Left lung (tissue), 10 donors: ENCODE results near the gene SSRP1. TPM values are rescaled to one million over a fixed set of nuclear protein-coding genes. Genes with fewer than 3 reads are reported as not detected.

Experiments used
- ATAC-seq: fragments of 200-7000 bp; cut with Tn5 transposase; one replicate; pipeline ENCODE4 v1.9.1; 2020; ENCODE audit warnings: moderate library complexity
- DNase-seq, 4 donors: peaks; one replicate each; pipeline ENCODE4 v3.0.0-alpha.2; 2013 to 2020
- H3K27ac ChIP-seq, 2 donors: fragments of 200-600 bp; sonication (generic) in 1 of 2; one replicate each; pipeline versions ENCODE4 v1.5.0 to v1.8.0; 2020 to 2021
- H3K27me3 ChIP-seq, 2 donors: fragments of 200-600 bp; sonication (generic) in 1 of 2; one replicate each; pipeline versions ENCODE4 v1.5.0 to v1.8.0; 2020 to 2021
- H3K36me3 ChIP-seq, 2 donors: fragments of 200-600 bp; sonication (generic) in 1 of 2; one replicate each; pipeline versions ENCODE4 v1.5.0 to v1.8.0; 2020 to 2021
- H3K4me1 ChIP-seq, 2 donors: fragments of 200-600 bp; one replicate each; pipeline ENCODE4 v1.8.0; 2021
- H3K4me3 ChIP-seq, 2 donors: fragments of 200-600 bp; sonication (generic) in 1 of 2; one replicate each; pipeline versions ENCODE4 v1.5.0 to v1.8.0; 2020 to 2021; ENCODE audit warnings: mild to moderate bottlenecking in 1 of 2
- H3K9me3 ChIP-seq, 2 donors: fragments of 200-600 bp; sonication (generic) in 1 of 2; one replicate each; pipeline versions ENCODE4 v1.5.0 to v1.8.0; 2020 to 2021
- intact Hi-C, 2 donors: fragments of 100-400 bp; cut with DNase I; formaldehyde crosslinking; loops; one replicate each; pipeline versions ENCODE4 v1.11.2 to v1.14.2; 2022
- polyA plus RNA-seq, 6 donors: library from polyadenylated mRNA; unstranded; fragments of 120-200 nt; gene quantifications; one replicate each; pipeline ENCODE4 v1.2.1, GENCODE V29; 2013; ENCODE audit not compliant: insufficient read length in 6 of 6
- total RNA-seq, 2 donors: library from RNA; stranded (reverse); fragmentation: NEBNext Ultra II Directional; extraction: Animal tissue kit (Norgen Biotek cat#: 25700); gene quantifications; one replicate each; pipeline ENCODE4 v1.2.1, GENCODE V29; 2021
- TF ChIP-seq, protein P1 (sequence below), 2 donors: fragments of 200-600 bp; sonication (generic) in 1 of 2; IDR thresholded peaks; one replicate each; pipeline versions ENCODE4 v1.5.0 to v1.8.0; 2021; ENCODE audit warnings: antibody characterized with exemption in 2 of 2
- donor health status: DM: no; HTN: yes; CAD: no.
- donor health status: DM: no; HTN: no; CAD: no.

SSRP1 gene
- total and polyA plus RNA-seq, 8 donors = 57.3 to 208 (median 179) TPM

GRCh38 chr11:57320067-57320718 lies 15.5 kb downstream of the SSRP1 start:
- peaks cover 0 to 43% of the 10 kb centered on the region in 2 donors for H3K36me3 ChIP-seq
- ATAC-seq = no peak
- TF ChIP-seq, protein P1, sequence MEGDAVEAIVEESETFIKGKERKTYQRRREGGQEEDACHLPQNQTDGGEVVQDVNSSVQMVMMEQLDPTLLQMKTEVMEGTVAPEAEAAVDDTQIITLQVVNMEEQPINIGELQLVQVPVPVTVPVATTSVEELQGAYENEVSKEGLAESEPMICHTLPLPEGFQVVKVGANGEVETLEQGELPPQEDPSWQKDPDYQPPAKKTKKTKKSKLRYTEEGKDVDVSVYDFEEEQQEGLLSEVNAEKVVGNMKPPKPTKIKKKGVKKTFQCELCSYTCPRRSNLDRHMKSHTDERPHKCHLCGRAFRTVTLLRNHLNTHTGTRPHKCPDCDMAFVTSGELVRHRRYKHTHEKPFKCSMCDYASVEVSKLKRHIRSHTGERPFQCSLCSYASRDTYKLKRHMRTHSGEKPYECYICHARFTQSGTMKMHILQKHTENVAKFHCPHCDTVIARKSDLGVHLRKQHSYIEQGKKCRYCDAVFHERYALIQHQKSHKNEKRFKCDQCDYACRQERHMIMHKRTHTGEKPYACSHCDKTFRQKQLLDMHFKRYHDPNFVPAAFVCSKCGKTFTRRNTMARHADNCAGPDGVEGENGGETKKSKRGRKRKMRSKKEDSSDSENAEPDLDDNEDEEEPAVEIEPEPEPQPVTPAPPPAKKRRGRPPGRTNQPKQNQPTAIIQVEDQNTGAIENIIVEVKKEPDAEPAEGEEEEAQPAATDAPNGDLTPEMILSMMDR (IDR thresholded peaks at IDR 0.05) = no peak
- no peaks in the 10 kb centered on the region for H3K27me3 ChIP-seq
- H3K4me3 ChIP-seq = no peak overlapping the region
- intact Hi-C loops = no loop called here
- H3K27ac ChIP-seq = no peak overlapping the region
- peak in 1 of 4 donors; percentile 78 for DNase-seq
- peaks cover 44 to 71% of the 10 kb centered on the region in 2 donors for H3K4me1 ChIP-seq
- H3K9me3 ChIP-seq = no peaks in the 10 kb centered on the region

DNA sequence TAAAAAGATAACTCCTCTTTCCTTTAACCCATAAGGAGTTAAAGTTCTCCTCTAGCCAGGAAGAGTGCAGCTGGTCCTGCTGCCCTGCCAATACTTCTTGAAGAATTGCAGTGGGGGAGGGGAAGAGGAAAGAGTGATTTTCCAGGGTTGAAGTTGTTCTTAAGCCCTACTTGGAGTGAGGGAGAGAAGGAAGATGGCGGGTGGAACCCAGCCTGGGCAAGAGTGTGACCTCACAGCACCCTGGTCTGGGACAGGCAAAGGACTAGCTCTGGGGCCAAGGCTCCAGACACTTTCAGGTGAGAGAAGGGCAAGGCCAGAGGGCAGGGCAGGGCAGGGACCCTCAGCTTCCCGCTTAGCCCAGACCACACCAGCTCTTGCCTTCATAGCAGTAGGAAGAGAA lies 17.5 kb downstream of the SSRP1 start:
- Histone ChIP-seq H3K4me1 (peaks cover 42 to 58% of the 10 kb centered on the region in 2 donors), H3K36me3 (peaks cover 0 to 63% of the 10 kb centered on the region in 2 donors), H3K9me3 (no peaks in the 10 kb centered on the region), H3K27ac (peak overlapping the region; percentile 24 to 69), H3K4me3 (no peak overlapping the region), H3K27me3 (no peaks in the 10 kb centered on the region)
- ATAC-seq (peak; percentile 14), DNase-seq (peak in 1 of 4 donors; percentile 81)
- TF ChIP-seq, protein P1 (IDR thresholded peaks at IDR 0.05) = no peak
- intact Hi-C loops = no loop called here

DNA sequence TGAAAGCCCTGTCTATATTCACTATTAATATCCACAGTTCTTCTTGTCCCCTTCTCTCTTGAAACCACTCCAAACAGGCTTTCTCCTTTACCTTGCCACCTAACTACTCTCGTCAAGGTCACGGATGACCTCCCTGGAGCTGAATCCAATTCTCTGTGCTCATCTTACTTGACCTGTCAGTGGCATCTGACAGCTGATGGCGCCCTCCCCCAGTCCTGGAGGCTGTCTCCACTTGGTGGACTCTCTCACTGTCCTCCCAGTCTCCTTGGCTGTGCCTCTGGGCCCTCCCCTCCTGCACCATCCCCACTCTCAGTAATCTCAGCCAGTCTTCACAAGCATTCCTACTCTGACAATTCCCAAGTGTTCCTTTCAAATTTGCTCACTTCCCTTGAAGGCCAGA lies 19.7 kb downstream of the SSRP1 start:
- H3K9me3 ChIP-seq = no peaks in the 10 kb centered on the region
- DNase-seq = no peak
- intact Hi-C loops = no loop called here
- peaks cover 0 to 72% of the 10 kb centered on the region in 2 donors for H3K36me3 ChIP-seq
- H3K4me3 ChIP-seq = no peak overlapping the region
- TF ChIP-seq, protein P1 (IDR thresholded peaks at IDR 0.05) = no peak
- peaks cover 0 to 4% of the 10 kb centered on the region in 2 donors for H3K27me3 ChIP-seq
- H3K4me1 ChIP-seq = peaks cover 43 to 66% of the 10 kb centered on the region in 2 donors
- H3K27ac ChIP-seq = peak overlapping the region in 1 of 2 donors; percentile 21
- ATAC-seq = no peak

DNA sequence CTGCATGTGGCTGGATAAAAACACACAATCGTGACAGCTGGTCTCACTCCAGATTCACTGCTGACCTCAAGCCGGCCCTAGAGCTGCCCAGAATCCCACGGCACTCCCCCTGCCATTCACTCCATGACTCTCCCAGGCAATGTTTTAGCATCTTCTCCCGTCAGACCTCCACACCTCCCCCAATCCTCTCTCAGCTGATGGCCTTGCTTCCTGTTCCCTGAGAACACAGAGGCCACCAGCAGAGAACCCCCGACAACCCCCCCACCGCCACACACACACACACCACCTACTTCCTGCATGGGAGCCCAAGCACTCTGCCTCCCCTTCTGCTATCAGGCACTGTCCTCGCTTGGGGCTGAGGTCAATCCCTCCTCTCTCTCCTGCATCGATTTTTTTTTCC lies 20.2 kb downstream of the SSRP1 start:
- Histone ChIP-seq H3K9me3 (no peaks in the 10 kb centered on the region), H3K27me3 (peaks cover 0 to 5% of the 10 kb centered on the region in 2 donors), H3K4me1 (peaks cover 44 to 66% of the 10 kb centered on the region in 2 donors), H3K4me3 (no peak overlapping the region), H3K36me3 (peaks cover 0 to 70% of the 10 kb centered on the region in 2 donors), H3K27ac (no peak overlapping the region)
- ATAC-seq (no peak), DNase-seq (peak in 1 of 4 donors; percentile 46)
- TF ChIP-seq, protein P1 (IDR thresholded peaks at IDR 0.05) = no peak
- intact Hi-C loops = no loop called here

DNA sequence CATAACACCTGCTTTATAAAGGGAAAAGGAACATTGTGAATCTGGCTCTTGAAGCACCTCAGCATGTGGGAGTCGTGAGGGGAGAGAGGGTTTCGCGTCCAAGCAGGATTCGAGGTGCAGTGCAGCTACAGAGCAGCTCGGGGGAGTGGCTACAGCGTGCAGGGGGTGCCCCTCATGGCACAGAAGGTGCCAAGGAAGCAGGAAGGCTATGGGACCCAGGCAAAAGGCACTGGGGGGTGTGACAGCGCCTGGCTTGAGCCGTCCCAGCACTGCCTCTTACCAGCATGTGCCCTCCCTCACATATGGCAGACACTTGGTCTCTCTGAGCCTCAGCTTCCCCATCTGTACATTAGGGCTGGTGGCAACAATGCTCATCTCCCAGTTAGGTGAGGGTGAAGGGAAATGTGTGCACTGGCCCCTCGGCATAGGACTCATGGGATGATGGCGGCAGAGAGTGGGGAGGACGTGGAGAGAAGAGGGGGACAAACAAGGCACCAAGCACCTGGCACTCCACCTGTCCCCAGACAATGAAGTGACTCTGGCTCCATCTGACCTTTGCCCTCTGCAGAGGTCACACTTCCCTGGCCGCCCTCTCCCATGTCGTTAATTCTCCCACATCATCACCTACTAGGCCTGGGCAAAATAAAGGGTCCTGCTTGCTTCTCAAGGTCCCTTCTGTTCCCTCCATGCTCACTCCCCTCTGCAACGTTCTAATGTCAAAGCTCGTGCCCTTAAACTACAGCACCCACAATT lies 21.3 kb downstream of the SSRP1 start:
- no peak overlapping the region for H3K27ac ChIP-seq
- intact Hi-C loops = no loop called here

More for the DNA sequence above, 21.3 kb downstream of the SSRP1 start:
- ATAC-seq (no peak), DNase-seq (no peak)
- no peaks in the 10 kb centered on the region for H3K9me3 ChIP-seq
- peaks cover 45 to 66% of the 10 kb centered on the region in 2 donors for H3K4me1 ChIP-seq
- no peak overlapping the region for H3K4me3 ChIP-seq
- H3K27me3 ChIP-seq = peaks cover 0 to 5% of the 10 kb centered on the region in 2 donors
- TF ChIP-seq, protein P1 (IDR thresholded peaks at IDR 0.05) = no peak
- peaks cover 0 to 66% of the 10 kb centered on the region in 2 donors for H3K36me3 ChIP-seq
